Transverse colon (tissue), 4 donors: ENCODE data around the gene TDP2.

ENCODE experiments used
- EP300 ChIP-seq: sonication (generic); formaldehyde crosslinking; IDR thresholded peaks from one replicate; pipeline ENCODE4 v1.6.1; 2017; ENCODE audit warnings: antibody characterized with exemption, low read depth
- POLR2A ChIP-seq: fragments of 450-650 bp; IDR thresholded peaks from one replicate; pipeline ENCODE4 v1.6.1; 2016; ENCODE audit warnings: antibody characterized with exemption, mild to moderate bottlenecking, moderate library complexity
- POLR2AphosphoS5 ChIP-seq, 3 donors: sonication (generic); formaldehyde crosslinking; IDR thresholded peaks; one replicate each; pipeline ENCODE4 v1.6.1; 2016; ENCODE audit warnings: antibody characterized with exemption in 3 of 3
- TF ChIP-seq, protein P1 (sequence below), 5 experiments: fragments of 200-600 bp in 3 of 5; fragments of 450-650 bp in 2 of 5; sonication (generic) in 3 of 5; IDR thresholded peaks; 1 replicate in 2 of 5; 2 replicates in 3 of 5; pipeline ENCODE4 v1.5.1; 2016 to 2017; ENCODE audit warnings: antibody characterized with exemption in 5 of 5, inconsistent platforms in 3 of 5, mild to moderate bottlenecking in 2 of 5, moderate library complexity in 1 of 5

DNA sequence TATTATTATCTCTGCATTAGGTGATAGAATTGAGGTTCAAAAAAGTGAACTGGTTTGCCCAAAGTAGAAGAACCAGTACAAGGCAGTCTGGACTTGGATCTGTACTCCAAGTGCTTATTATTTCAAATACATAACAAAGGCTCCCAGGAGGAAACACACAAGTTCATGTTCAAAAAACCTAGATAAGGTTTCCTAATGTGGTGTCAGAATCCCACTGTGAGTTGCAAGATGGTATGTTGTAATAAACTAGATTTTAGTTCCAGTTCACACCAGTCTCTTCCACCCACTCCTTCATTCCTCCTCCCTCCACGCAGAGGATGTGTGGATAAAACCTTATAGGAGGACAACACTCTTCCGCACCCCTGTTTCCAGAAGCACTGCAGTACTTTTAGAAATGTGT is 63.5 kb downstream of the TDP2 start:
- TF ChIP-seq, protein P1, sequence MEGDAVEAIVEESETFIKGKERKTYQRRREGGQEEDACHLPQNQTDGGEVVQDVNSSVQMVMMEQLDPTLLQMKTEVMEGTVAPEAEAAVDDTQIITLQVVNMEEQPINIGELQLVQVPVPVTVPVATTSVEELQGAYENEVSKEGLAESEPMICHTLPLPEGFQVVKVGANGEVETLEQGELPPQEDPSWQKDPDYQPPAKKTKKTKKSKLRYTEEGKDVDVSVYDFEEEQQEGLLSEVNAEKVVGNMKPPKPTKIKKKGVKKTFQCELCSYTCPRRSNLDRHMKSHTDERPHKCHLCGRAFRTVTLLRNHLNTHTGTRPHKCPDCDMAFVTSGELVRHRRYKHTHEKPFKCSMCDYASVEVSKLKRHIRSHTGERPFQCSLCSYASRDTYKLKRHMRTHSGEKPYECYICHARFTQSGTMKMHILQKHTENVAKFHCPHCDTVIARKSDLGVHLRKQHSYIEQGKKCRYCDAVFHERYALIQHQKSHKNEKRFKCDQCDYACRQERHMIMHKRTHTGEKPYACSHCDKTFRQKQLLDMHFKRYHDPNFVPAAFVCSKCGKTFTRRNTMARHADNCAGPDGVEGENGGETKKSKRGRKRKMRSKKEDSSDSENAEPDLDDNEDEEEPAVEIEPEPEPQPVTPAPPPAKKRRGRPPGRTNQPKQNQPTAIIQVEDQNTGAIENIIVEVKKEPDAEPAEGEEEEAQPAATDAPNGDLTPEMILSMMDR (IDR thresholded peaks at IDR 0.05): no peak
- TF ChIP-seq POLR2AphosphoS5 (IDR thresholded peaks at IDR 0.05) (no peak), POLR2A (no peak), EP300 (no peak)
